ENCODE measurements around the gene RPA1.

GRCh38 chr17:1888741-1889140 lies 58.9 kb downstream of the RPA1 start:
- TF ChIP-seq CTCF (IDR thresholded peaks at IDR 0.05; ENCODE audit: low read length) = no peak
- no peak for TF ChIP-seq EZH2 (optimal IDR thresholded peaks at IDR 0.05; ENCODE audit: low read depth, low read length)

All from MM.1S (cell line).